Measurements from ENCODE around the gene PSME2. TPM values are rescaled to one million over a fixed set of nuclear protein-coding genes. Genes with fewer than 3 reads are reported as not detected.

Gene PSME2
- total RNA-seq, 1 donor from 2014 or later = 28.6 TPM

Other genes with a start within 250 kb of the PSME2 start
- gene DHRS4, start 192.8 kb downstream of the PSME2 start, total RNA-seq = 13.3 TPM
- gene DHRS4L2, start 157.7 kb downstream of the PSME2 start, total RNA-seq = 7.7 TPM
- 7.8 TPM for gene CARMIL3, start 94.6 kb downstream of the PSME2 start, total RNA-seq
- 5.9 TPM for gene CPNE6, start 75.0 kb downstream of the PSME2 start, total RNA-seq
- 11.2 TPM for gene PCK2, start 52.3 kb downstream of the PSME2 start, total RNA-seq
- 67.2 TPM for gene DCAF11, start 31.8 kb downstream of the PSME2 start, total RNA-seq
- gene NRL, start 31.7 kb downstream of the PSME2 start, total RNA-seq = 394 TPM
- 11.4 TPM for gene FITM1, start 16.0 kb downstream of the PSME2 start, total RNA-seq
- 58.5 TPM for gene PSME1, start 10.4 kb downstream of the PSME2 start, total RNA-seq
- gene EMC9, start 5.0 kb downstream of the PSME2 start, total RNA-seq = 15.1 TPM
- gene RNF31, start 888 bp upstream of the PSME2 start, total RNA-seq = 72.5 TPM
- 35.1 TPM for gene IRF9, start 14.7 kb upstream of the PSME2 start, total RNA-seq
- gene REC8, start 25.5 kb upstream of the PSME2 start, total RNA-seq = 22.4 TPM
- 19.1 TPM for gene IPO4, start 42.2 kb upstream of the PSME2 start, total RNA-seq
- gene TM9SF1, start 48.8 kb upstream of the PSME2 start, total RNA-seq = 58.9 TPM
- gene TSSK4, start 59.1 kb upstream of the PSME2 start, total RNA-seq = not detected
- 53.5 TPM for gene CHMP4A, start 66.9 kb upstream of the PSME2 start, total RNA-seq
- 20.5 TPM for gene MDP1, start 69.5 kb upstream of the PSME2 start, total RNA-seq
- gene NEDD8, start 85.8 kb upstream of the PSME2 start, total RNA-seq = 61.8 TPM
- gene GMPR2, start 86.3 kb upstream of the PSME2 start, total RNA-seq = 62.6 TPM
- 44.8 TPM for gene TINF2, start 96.0 kb upstream of the PSME2 start, total RNA-seq
- gene TGM1, start 116.6 kb upstream of the PSME2 start, total RNA-seq = 6.2 TPM
- gene RABGGTA, start 125.0 kb upstream of the PSME2 start, total RNA-seq = 26.6 TPM
- 19.4 TPM for gene DHRS1, start 153.2 kb upstream of the PSME2 start, total RNA-seq
- 21.8 TPM for gene NOP9, start 153.2 kb upstream of the PSME2 start, total RNA-seq
- 17.5 TPM for gene CIDEB, start 161.4 kb upstream of the PSME2 start, total RNA-seq
- gene LTB4R2, start 163.5 kb upstream of the PSME2 start, total RNA-seq = 6.9 TPM
- gene LTB4R, start 164.9 kb upstream of the PSME2 start, total RNA-seq = 2.7 TPM
- gene ADCY4, start 188.5 kb upstream of the PSME2 start, total RNA-seq = 13.0 TPM
- 4.4 TPM for gene RIPK3, start 193.4 kb upstream of the PSME2 start, total RNA-seq
- gene NFATC4, start 221.6 kb upstream of the PSME2 start, total RNA-seq = 67.8 TPM